MM.1S (cell line): ENCODE results near the gene CPD.

ENCODE experiments used
- DNase-seq: peaks from one replicate; pipeline ENCODE4 v3.0.0-alpha.2; 2015
- H2AFZ ChIP-seq: fragments of 300-600 bp; sonication (generic); 2 replicates; pipeline ENCODE4 v1.6.0; 2016; ENCODE audit warnings: antibody characterized with exemption, low read length
- H3F3A ChIP-seq: fragments of 300-600 bp; sonication (generic); 2 replicates; pipeline ENCODE4 v1.6.1; 2016; ENCODE audit warnings: mild to moderate bottlenecking, antibody characterized with exemption, low read length, moderate library complexity, mixed read lengths; ENCODE audit not compliant: insufficient read depth
- H3K27ac ChIP-seq: fragments of 300-600 bp; sonication (generic); 2 replicates; pipeline ENCODE4 v1.5.1; 2016; ENCODE audit warnings: mild to moderate bottlenecking, low read length
- H3K27me3 ChIP-seq: fragments of 300-600 bp; sonication (generic); replicated peaks from 2 replicates; pipeline ENCODE4 v1.6.0; 2016; ENCODE audit warnings: low read length; ENCODE audit not compliant: insufficient read depth
- H3K36me3 ChIP-seq: fragments of 300-600 bp; sonication (generic); replicated peaks from 2 replicates; pipeline ENCODE4 v1.6.1; 2016; ENCODE audit warnings: mild to moderate bottlenecking, low read length, mixed read lengths; ENCODE audit not compliant: insufficient read depth
- H3K4me1 ChIP-seq: fragments of 300-600 bp; sonication (generic); 2 replicates; pipeline ENCODE4 v1.6.1; 2016; ENCODE audit warnings: low read length, mixed read lengths
- H3K4me2 ChIP-seq: fragments of 300-600 bp; sonication (generic); 2 replicates; pipeline ENCODE4 v1.6.0; 2016; ENCODE audit warnings: low read depth, low read length
- H3K4me3 ChIP-seq: fragments of 300-600 bp; sonication (generic); 2 replicates; pipeline ENCODE4 v1.5.1; 2016; ENCODE audit warnings: low read length, mixed read lengths
- H3K79me2 ChIP-seq: fragments of 300-600 bp; sonication (generic); 2 replicates; pipeline ENCODE4 v1.6.1; 2016; ENCODE audit warnings: mixed run types, low read length, mixed read lengths
- H3K9ac ChIP-seq: fragments of 300-600 bp; sonication (generic); 2 replicates; pipeline ENCODE4 v1.6.1; 2016; ENCODE audit warnings: low read length, mixed read lengths
- H3K9me2 ChIP-seq: fragments of 300-600 bp; sonication (generic); replicated peaks from 2 replicates; pipeline ENCODE4 v1.6.1; 2016; ENCODE audit warnings: mild to moderate bottlenecking, low read length, mixed read lengths; ENCODE audit not compliant: insufficient read depth
- H3K9me3 ChIP-seq: fragments of 300-600 bp; sonication (generic); replicated peaks from 2 replicates; pipeline ENCODE4 v1.6.1; 2016; ENCODE audit warnings: mild to moderate bottlenecking, low read length, mixed read lengths; ENCODE audit not compliant: insufficient read depth
- H4K20me1 ChIP-seq: fragments of 300-600 bp; sonication (generic); 2 replicates; pipeline ENCODE4 v1.6.1; 2016; ENCODE audit warnings: mild to moderate bottlenecking, low read length, moderate library complexity, mixed read lengths; ENCODE audit not compliant: insufficient read depth
- CTCF ChIP-seq: fragments of 300-600 bp; sonication (generic); IDR thresholded peaks from 2 replicates; pipeline ENCODE4 v1.5.1; 2016; ENCODE audit warnings: antibody characterized with exemption, low read length, mixed read lengths
- EZH2 ChIP-seq: fragments of 300-600 bp; sonication (generic); optimal IDR thresholded peaks from 2 replicates; pipeline ENCODE3; 2017; ENCODE audit warnings: low read depth, mild to moderate bottlenecking, antibody characterized with exemption, low read length, mixed read lengths
- EZH2phosphoT487 ChIP-seq: fragments of 300-600 bp; sonication (generic); IDR thresholded peaks from 2 replicates; pipeline ENCODE4 v1.6.1; 2018; ENCODE audit warnings: antibody characterized with exemption, low read length

The CPD gene

GRCh38 chr17:30372755-30373154, 6.0 kb upstream of the CPD start:
- no peaks in the 10 kb centered on the region for H3K9me3 ChIP-seq
- TF ChIP-seq EZH2 = no peak
- no peak for TF ChIP-seq CTCF
- TF ChIP-seq EZH2phosphoT487 = no peak
- H3F3A ChIP-seq = peaks cover 8% of the 10 kb centered on the region; the same call in 1 of the 2 replicates
- H3K27me3 ChIP-seq = no peaks in the 10 kb centered on the region
- no peaks in the 10 kb centered on the region for H3K79me2 ChIP-seq
- no peaks in the 10 kb centered on the region for H3K9me2 ChIP-seq
- H3K27ac ChIP-seq = no peak overlapping the region
- H3K4me1 ChIP-seq = peaks cover 20% of the 10 kb centered on the region
- H4K20me1 ChIP-seq = no peaks in the 10 kb centered on the region
- no peak overlapping the region for H3K4me3 ChIP-seq
- no peak overlapping the region for H3K9ac ChIP-seq
- H3K36me3 ChIP-seq = no peaks in the 10 kb centered on the region
- no peak overlapping the region for H2AFZ ChIP-seq
- no peak for DNase-seq
- no peak overlapping the region for H3K4me2 ChIP-seq

- DNase-seq = no peak
Measured at GRCh38 chr17:30375661-30376060, 3.1 kb upstream of the CPD start.

GRCh38 chr17:30376621-30377452, 1.9 kb upstream of the CPD start:
- H3K9me3 ChIP-seq = no peaks in the 10 kb centered on the region
- H3K79me2 ChIP-seq = peaks cover 19% of the 10 kb centered on the region; the same call in 1 of the 2 replicates
- H3K36me3 ChIP-seq = no peaks in the 10 kb centered on the region
- TF ChIP-seq EZH2 (no peak), EZH2phosphoT487 (no peak), CTCF (no peak)
- H3K4me3 ChIP-seq = no peak overlapping the region
- H4K20me1 ChIP-seq = no peaks in the 10 kb centered on the region
- no peak overlapping the region for H3K9ac ChIP-seq
- H3K27ac ChIP-seq = peak overlapping the region; percentile 16; the same call in 1 of the 2 replicates
- H3K27me3 ChIP-seq = no peaks in the 10 kb centered on the region
- peak; percentile 49 for DNase-seq
- 0 out of 2 replicates have a peak overlapping the region, but pooled peaks have one; percentile 20 for H2AFZ ChIP-seq
- no peaks in the 10 kb centered on the region for H3K9me2 ChIP-seq
- H3K4me1 ChIP-seq = peaks cover 33% of the 10 kb centered on the region
- H3K4me2 ChIP-seq = peak overlapping the region; percentile 9; the same call in 1 of the 2 replicates
- H3F3A ChIP-seq = peaks cover 8% of the 10 kb centered on the region; the same call in 1 of the 2 replicates

More at GRCh38 chr17:30375661-30376060, 3.1 kb upstream of the CPD start:
- Histone ChIP-seq H3K79me2 (peaks cover 11% of the 10 kb centered on the region; the same call in 1 of the 2 replicates), H3K4me3 (no peak overlapping the region), H4K20me1 (no peaks in the 10 kb centered on the region), H3K9me3 (no peaks in the 10 kb centered on the region), H2AFZ (no peak overlapping the region), H3K4me1 (peaks cover 27% of the 10 kb centered on the region), H3K36me3 (no peaks in the 10 kb centered on the region), H3K4me2 (no peak overlapping the region), H3K9me2 (no peaks in the 10 kb centered on the region), H3K9ac (no peak overlapping the region), H3K27ac (no peak overlapping the region), H3K27me3 (no peaks in the 10 kb centered on the region), H3F3A (peaks cover 8% of the 10 kb centered on the region; the same call in 1 of the 2 replicates)
- no peak for TF ChIP-seq EZH2
- no peak for TF ChIP-seq CTCF
- TF ChIP-seq EZH2phosphoT487 = no peak
